ENCODE results near the gene TEP1.
A peak's percentile ranks its signal among the peaks of the same experiment; 100 is the strongest.

TEP1 gene

DNA sequence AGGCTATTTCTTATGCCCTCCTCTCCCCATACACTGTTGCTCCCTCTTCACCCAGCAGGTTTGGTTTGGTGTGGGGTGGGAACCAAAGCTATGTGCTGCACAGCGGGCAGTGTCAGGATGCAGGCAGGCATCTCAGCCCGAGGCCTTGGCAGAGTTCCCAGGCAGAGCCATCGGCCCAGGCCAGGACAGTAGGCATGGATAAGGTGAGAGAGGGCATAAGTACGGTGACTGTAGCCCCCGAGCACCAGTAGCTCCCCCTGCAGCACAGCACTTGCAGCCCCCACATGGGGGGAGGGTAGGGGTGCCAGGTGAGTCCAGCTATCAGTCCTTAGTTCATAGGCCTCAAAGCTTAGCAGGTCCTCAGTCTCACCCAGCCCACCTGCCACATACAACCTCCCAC, 15.5 kb upstream of the TEP1 start:
- no peak overlapping the region for H3K4me3 ChIP-seq (ENCODE audit: low read length)
- 78% methylated on average over 5 of the region's 5 CpGs for WGBS
- no peaks in the 10 kb centered on the region for H3K27me3 ChIP-seq (ENCODE audit: insufficient read depth, low read length)
- peaks cover 10% of the 10 kb centered on the region; the same call in 1 of the 2 replicates for H3K4me1 ChIP-seq (ENCODE audit: insufficient read depth, low read length)
- no peaks in the 10 kb centered on the region for H3K36me3 ChIP-seq (ENCODE audit: insufficient read depth, low read length)
- no peaks in the 10 kb centered on the region for H3K9me3 ChIP-seq (ENCODE audit: insufficient read depth, low read depth, low read length)
- no peak overlapping the region for H3K9ac ChIP-seq (ENCODE audit: low read depth, low read length)
- H3K27ac ChIP-seq (ENCODE audit: low read depth, low read length) = no peak overlapping the region

DNA sequence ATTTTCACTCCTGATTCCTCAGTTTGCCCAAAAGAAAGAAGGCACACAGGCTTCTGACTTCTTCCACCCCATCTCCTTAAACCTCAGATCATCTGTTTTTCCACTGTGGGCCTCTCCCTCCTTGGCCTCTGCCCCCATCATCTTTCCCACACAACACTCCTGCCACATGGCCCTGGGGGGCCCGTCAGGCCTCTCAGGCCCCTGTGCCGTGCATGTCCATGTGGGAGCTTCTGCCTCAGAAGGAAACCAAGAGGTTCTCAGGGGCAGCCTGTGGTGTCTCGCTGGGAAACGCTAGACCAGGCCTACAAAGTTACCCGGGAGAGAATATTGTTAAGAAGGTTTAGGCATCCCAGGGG, 14.7 kb upstream of the TEP1 start:
- Histone ChIP-seq H3K9ac (ENCODE audit: low read depth, low read length) (no peak overlapping the region), H3K4me1 (ENCODE audit: insufficient read depth, low read length) (peaks cover 10% of the 10 kb centered on the region; the same call in 1 of the 2 replicates), H3K4me3 (ENCODE audit: low read length) (no peak overlapping the region), H3K9me3 (ENCODE audit: insufficient read depth, low read depth, low read length) (no peaks in the 10 kb centered on the region), H3K36me3 (ENCODE audit: insufficient read depth, low read length) (no peaks in the 10 kb centered on the region), H3K27ac (ENCODE audit: low read depth, low read length) (no peak overlapping the region), H3K27me3 (ENCODE audit: insufficient read depth, low read length) (no peaks in the 10 kb centered on the region)
- WGBS = 86% methylated on average over 5 of the region's 5 CpGs

DNA sequence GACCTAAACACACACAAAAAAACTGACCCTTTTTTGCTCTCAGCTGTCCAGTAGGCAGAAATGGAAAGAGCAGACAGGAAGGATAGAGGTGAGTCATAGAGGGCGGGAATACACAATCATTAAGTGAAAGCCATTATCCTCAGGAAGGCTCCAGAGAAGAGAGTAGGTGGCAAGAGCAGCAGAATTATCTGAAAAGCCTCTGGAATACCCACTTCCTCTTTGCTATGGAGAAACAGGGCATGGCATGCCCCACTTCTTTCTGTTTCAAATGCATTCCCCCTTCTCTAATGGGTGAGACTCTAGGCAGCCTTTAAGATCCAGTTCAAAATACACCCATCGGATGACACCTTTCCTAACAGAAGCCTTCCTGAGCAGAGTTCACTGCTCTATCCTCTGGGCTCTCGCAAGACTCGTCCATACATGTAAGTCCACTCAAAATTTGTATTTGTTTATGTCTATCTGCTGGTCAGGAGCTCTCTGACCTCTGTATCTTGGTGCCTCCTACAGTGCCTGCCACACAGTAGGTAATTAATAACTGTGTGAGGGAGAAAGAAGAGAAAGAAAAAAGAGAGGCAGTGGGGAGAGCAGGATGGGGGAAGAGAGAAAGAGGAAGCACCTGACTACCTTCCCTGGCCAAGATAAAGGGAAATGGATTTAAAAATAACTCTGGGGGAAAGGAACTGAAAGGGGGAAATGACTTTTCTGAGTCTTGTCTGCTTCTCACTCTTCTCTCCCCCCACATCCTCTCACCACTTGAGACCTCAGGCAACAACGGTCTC, 14.1 kb upstream of the TEP1 start:
- Histone ChIP-seq H3K36me3 (ENCODE audit: insufficient read depth, low read length) (no peaks in the 10 kb centered on the region), H3K27ac (ENCODE audit: low read depth, low read length) (no peak overlapping the region), H3K27me3 (ENCODE audit: insufficient read depth, low read length) (no peaks in the 10 kb centered on the region), H3K4me3 (ENCODE audit: low read length) (no peak overlapping the region), H3K9ac (ENCODE audit: low read depth, low read length) (no peak overlapping the region), H3K4me1 (ENCODE audit: insufficient read depth, low read length) (peaks cover 10% of the 10 kb centered on the region; the same call in 1 of the 2 replicates), H3K9me3 (ENCODE audit: insufficient read depth, low read depth, low read length) (no peaks in the 10 kb centered on the region)
- 83% methylated on average over 5 of the region's 5 CpGs for WGBS

DNA sequence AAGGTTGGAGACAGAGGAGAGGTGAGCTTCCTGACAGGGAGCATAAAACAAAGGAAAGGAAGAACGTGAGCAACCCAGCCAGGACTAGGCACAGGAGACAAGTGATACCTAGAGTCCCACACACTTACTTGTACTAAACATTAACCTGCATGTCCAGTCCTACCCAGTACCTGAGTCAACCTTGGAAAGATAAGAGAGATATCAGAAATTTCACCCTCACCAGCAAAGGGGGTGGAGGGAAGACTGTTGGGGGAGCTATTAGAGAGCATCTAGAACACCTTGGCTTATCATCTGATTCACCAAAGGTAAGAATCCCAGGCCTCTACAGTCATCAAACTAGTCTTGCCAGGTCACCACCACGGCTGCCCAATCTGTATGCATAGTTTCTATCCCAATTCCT, 11.6 kb upstream of the TEP1 start:
- H3K9me3 ChIP-seq (ENCODE audit: insufficient read depth, low read depth, low read length) = no peaks in the 10 kb centered on the region
- no peak overlapping the region for H3K9ac ChIP-seq (ENCODE audit: low read depth, low read length)
- no peaks in the 10 kb centered on the region for H3K27me3 ChIP-seq (ENCODE audit: insufficient read depth, low read length)
- H3K4me3 ChIP-seq (ENCODE audit: low read length) = no peak overlapping the region
- H3K4me1 ChIP-seq (ENCODE audit: insufficient read depth, low read length) = peaks cover 15% of the 10 kb centered on the region
- 34% methylated on average over 2 of the region's 2 CpGs for WGBS
- no peak overlapping the region for H3K27ac ChIP-seq (ENCODE audit: low read depth, low read length)
- H3K36me3 ChIP-seq (ENCODE audit: insufficient read depth, low read length) = no peaks in the 10 kb centered on the region

DNA sequence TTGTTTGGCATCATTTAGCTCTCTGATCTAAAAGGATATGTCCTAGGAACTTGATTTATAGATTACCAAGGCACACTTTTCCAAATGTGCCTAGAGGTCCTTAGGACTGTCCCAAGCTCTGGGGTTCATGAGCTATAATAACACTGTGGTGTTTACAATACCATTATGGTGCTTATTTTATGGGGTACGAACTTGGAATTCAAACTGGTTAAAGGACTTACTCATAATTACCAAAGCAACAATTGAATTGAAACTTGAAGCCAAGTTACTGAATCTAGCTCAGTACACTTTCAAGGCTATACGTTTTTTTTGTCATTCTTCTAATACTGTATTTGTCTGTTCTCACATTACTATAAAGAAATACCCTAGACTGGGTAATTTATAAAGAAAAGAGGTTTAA, 9.6 kb upstream of the TEP1 start:
- Histone ChIP-seq H3K4me1 (ENCODE audit: insufficient read depth, low read length) (peaks cover 14% of the 10 kb centered on the region), H3K36me3 (ENCODE audit: insufficient read depth, low read length) (no peaks in the 10 kb centered on the region), H3K9ac (ENCODE audit: low read depth, low read length) (no peak overlapping the region), H3K27me3 (ENCODE audit: insufficient read depth, low read length) (no peaks in the 10 kb centered on the region), H3K9me3 (ENCODE audit: insufficient read depth, low read depth, low read length) (no peaks in the 10 kb centered on the region), H3K4me3 (ENCODE audit: low read length) (no peak overlapping the region), H3K27ac (ENCODE audit: low read depth, low read length) (no peak overlapping the region)
- 90% methylated on average over 2 of the region's 2 CpGs for WGBS

DNA sequence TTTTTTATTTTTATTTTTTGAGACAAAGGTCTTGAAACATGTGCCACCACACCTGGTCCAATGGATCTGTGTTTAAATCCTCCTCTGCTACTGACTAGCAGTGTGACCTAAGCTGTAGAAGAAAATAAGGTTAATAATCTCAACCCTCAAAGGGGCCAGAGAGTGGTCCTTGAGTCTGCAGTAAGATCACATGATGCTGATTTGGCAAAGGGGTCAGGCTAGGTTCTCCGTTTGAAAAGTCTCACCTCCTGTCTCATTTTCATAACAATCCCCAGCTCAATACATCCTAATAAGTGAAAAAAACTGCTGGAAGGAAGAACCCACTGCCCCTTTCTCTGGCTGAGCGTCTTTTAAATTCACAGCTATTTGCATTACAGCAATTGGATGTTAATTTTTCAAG, 8.0 kb upstream of the TEP1 start:
- no peak overlapping the region for H3K4me3 ChIP-seq (ENCODE audit: low read length)
- no peaks in the 10 kb centered on the region for H3K36me3 ChIP-seq (ENCODE audit: insufficient read depth, low read length)
- no peaks in the 10 kb centered on the region for H3K9me3 ChIP-seq (ENCODE audit: insufficient read depth, low read depth, low read length)
- 11% methylated on average over 2 of the region's 2 CpGs for WGBS
- peak overlapping the region; percentile 47; the same call in 1 of the 2 replicates for H3K27ac ChIP-seq (ENCODE audit: low read depth, low read length)
- no peak overlapping the region for H3K9ac ChIP-seq (ENCODE audit: low read depth, low read length)
- no peaks in the 10 kb centered on the region for H3K27me3 ChIP-seq (ENCODE audit: insufficient read depth, low read length)
- H3K4me1 ChIP-seq (ENCODE audit: insufficient read depth, low read length) = peaks cover 5% of the 10 kb centered on the region; the same call in 1 of the 2 replicates

DNA sequence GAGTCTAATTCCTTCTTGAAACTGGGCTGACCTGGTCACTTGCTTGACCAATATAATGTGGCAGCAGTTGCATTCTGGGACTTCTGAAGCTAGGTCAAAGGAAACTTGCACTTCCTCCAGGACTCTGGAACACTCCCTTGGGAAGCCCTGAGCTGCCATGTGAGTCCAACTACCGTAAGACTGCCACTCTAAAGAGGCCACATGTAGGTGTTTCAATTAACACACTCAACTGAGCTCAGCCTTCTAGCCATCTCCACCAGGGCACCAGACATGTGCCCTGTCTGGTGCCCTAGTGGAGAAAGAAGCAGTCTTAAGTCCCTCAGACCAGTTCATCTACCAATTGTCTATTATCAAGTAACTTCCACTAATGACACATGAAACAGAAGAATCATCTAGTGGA, 6.1 kb upstream of the TEP1 start:
- WGBS = 92% methylated on average over 1 of the region's 1 CpG
- Histone ChIP-seq H3K4me1 (ENCODE audit: insufficient read depth, low read length) (peaks cover 8% of the 10 kb centered on the region), H3K36me3 (ENCODE audit: insufficient read depth, low read length) (no peaks in the 10 kb centered on the region), H3K27me3 (ENCODE audit: insufficient read depth, low read length) (no peaks in the 10 kb centered on the region), H3K9me3 (ENCODE audit: insufficient read depth, low read depth, low read length) (no peaks in the 10 kb centered on the region), H3K9ac (ENCODE audit: low read depth, low read length) (no peak overlapping the region), H3K27ac (ENCODE audit: low read depth, low read length) (no peak overlapping the region), H3K4me3 (ENCODE audit: low read length) (no peak overlapping the region)

DNA sequence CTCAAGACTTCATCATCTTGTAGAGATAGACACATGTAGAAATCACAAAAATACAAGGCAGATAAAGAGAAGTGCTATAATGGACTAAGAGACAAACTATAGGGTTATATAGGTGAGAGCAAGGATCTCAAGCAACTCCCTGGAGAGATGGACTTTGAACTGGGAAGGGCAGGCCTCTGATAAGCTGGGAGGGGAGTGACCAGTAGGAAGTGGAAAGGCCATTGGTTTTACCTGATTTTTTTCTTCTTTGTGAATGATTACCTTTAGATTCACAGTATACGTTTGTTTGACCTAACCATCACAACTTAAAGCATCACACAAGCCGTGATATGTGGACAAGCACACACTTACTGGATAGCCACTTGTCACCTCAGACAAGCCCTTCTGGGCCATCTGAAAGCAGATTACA, 5.2 kb upstream of the TEP1 start:
- H3K4me1 ChIP-seq (ENCODE audit: insufficient read depth, low read length) = peaks cover 13% of the 10 kb centered on the region

DNA sequence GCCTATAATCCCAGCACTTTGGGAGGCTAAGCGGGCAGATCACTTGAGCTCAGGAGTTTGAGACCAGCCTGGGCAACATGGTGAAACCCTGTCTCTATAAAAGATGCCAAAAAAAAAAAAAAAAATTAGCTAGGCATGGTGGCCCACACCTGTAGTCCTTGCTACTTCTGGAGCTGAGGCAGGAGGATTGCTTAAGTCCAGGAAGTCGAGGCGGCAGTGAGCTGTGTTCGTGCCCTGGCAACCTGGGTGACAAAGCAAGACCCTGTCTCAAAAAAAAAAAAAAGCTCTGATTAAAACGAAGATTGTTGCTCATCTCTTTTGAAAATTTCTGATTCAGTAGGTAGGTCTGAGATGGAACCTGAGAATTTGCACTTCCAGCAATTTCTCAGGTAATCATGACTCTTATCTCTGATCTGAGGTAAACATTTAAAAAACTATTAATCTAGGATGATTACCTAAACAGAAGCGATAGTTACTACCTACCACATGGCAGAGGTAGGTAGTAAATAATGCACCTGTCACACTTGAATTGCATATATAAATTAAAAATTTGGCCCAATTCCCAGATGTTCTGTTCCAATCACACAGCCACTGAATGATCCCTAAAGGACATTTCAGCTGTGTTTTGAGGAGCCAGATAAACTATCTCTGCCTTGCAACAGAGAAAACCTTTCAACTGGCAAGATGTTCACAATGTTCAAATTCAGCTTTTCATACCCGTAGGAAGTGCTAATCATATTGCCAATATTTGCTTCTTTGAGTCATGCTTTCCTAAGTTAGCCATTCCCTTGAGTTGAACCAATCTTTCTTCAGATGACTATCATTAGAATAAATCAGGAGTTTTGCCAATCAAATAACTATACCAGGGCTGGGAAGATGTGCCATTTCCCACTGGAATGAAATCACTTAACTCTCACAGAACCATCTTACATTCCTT, 4.2 kb upstream of the TEP1 start:
- Histone ChIP-seq H3K9ac (ENCODE audit: low read depth, low read length) (no peak overlapping the region), H3K9me3 (ENCODE audit: insufficient read depth, low read depth, low read length) (no peaks in the 10 kb centered on the region), H3K4me3 (ENCODE audit: low read length) (no peak overlapping the region), H3K36me3 (ENCODE audit: insufficient read depth, low read length) (no peaks in the 10 kb centered on the region), H3K27me3 (ENCODE audit: insufficient read depth, low read length) (no peaks in the 10 kb centered on the region), H3K27ac (ENCODE audit: low read depth, low read length) (no peak overlapping the region), H3K4me1 (ENCODE audit: insufficient read depth, low read length) (peaks cover 13% of the 10 kb centered on the region)
- WGBS = 90% methylated on average over 6 of the region's 7 CpGs

More for the DNA sequence above, 5.2 kb upstream of the TEP1 start:
- no peak overlapping the region for H3K27ac ChIP-seq (ENCODE audit: low read depth, low read length)
- H3K4me3 ChIP-seq (ENCODE audit: low read length) = no peak overlapping the region
- no peaks in the 10 kb centered on the region for H3K27me3 ChIP-seq (ENCODE audit: insufficient read depth, low read length)
- H3K9ac ChIP-seq (ENCODE audit: low read depth, low read length) = no peak overlapping the region
- no peaks in the 10 kb centered on the region for H3K36me3 ChIP-seq (ENCODE audit: insufficient read depth, low read length)
- H3K9me3 ChIP-seq (ENCODE audit: insufficient read depth, low read depth, low read length) = no peaks in the 10 kb centered on the region
- 84% methylated on average over 2 of the region's 2 CpGs for WGBS

DNA sequence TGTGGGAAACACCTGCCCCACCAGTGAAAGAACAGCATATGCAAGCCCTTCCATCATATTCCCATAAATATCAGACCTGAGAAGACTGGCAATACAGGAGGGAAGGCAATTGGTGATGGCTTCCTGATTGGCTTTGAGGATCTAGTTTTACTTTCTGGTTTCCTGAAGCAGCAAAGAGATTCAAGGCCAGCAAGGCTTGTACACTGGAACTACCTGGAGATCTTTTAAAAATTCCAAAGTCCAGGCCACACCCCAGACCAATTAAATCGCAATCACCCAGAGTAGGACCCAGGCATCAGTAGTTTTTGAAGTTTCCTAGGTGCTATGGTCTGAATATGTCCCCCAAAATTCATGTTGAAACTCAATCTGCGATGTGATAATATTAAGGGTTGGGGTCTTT, 2.9 kb upstream of the TEP1 start:
- 90% methylated on average over 2 of the region's 2 CpGs for WGBS
- Histone ChIP-seq H3K9me3 (ENCODE audit: insufficient read depth, low read depth, low read length) (no peaks in the 10 kb centered on the region), H3K36me3 (ENCODE audit: insufficient read depth, low read length) (no peaks in the 10 kb centered on the region), H3K4me1 (ENCODE audit: insufficient read depth, low read length) (peaks cover 15% of the 10 kb centered on the region), H3K9ac (ENCODE audit: low read depth, low read length) (no peak overlapping the region), H3K27ac (ENCODE audit: low read depth, low read length) (no peak overlapping the region), H3K27me3 (ENCODE audit: insufficient read depth, low read length) (no peaks in the 10 kb centered on the region), H3K4me3 (ENCODE audit: low read length) (no peak overlapping the region)

DNA sequence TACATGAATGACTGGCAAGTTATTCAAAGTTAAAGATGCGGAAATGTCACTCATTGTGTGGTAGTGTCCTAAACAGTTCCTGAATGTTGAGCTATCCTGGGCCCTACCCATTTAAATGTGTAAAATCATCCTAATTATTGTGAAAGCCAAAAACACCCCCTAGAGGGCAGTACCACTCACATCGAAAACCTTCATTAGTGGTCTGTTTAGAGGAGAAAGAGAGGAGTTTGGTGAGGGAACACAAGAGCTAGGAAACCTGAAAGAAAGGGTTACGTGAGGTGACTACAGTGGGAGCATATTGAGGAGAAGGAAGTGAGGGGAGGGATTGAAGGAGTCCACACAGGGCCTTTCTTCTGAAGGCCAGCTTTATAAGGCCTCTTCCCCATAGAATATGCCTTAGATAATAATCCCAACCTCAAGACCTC, 2.5 kb upstream of the TEP1 start:
- Histone ChIP-seq H3K4me1 (ENCODE audit: insufficient read depth, low read length) (peaks cover 13% of the 10 kb centered on the region), H3K9ac (ENCODE audit: low read depth, low read length) (no peak overlapping the region), H3K27ac (ENCODE audit: low read depth, low read length) (no peak overlapping the region), H3K27me3 (ENCODE audit: insufficient read depth, low read length) (no peaks in the 10 kb centered on the region), H3K36me3 (ENCODE audit: insufficient read depth, low read length) (no peaks in the 10 kb centered on the region), H3K4me3 (ENCODE audit: low read length) (no peak overlapping the region), H3K9me3 (ENCODE audit: insufficient read depth, low read depth, low read length) (no peaks in the 10 kb centered on the region)
- WGBS = 70% methylated on average over 2 of the region's 3 CpGs

Measured in HUES64 (cell line).